ENCODE results near the gene VAMP8.
"Not testable (repeated sequence)": the region's sequence is repeated elsewhere in the genome, so short reads cannot be mapped to it uniquely, and the experiment has no call there.

VAMP8 gene

GRCh38 chr2:85538507-85539360, 38.7 kb upstream of the VAMP8 start, which contains the start of gene MAT2A:
Gene MAT2A (plus strand): TSS chr2:85539168. CDS start chr2:85539288, 120 bp downstream.
- no peaks in the 10 kb centered on the region for H3K27me3 ChIP-seq (ENCODE audit: control insufficient read depth in 5 of 5, insufficient read depth in 4 of 5, low read length in 5 of 5)
- H3K36me3 ChIP-seq (ENCODE audit: control insufficient read depth in 5 of 5, insufficient read depth in 5 of 5, low read length in 5 of 5), result peaks cover 22 to 30% (median 25%) of the 10 kb centered on the region in 5 donors
- peak within 1 kb of the TSS; percentile 99 for H3K27ac ChIP-seq (ENCODE audit: low read depth, low read length)
- peak within 1 kb of the TSS; percentile 78 to 97 (median 93) for H3K4me3 ChIP-seq (ENCODE audit: low read depth in 1 of 5, low read length in 5 of 5)
- H3K4me1 ChIP-seq (ENCODE audit: control insufficient read depth in 5 of 5, insufficient read depth in 5 of 5, low read length in 5 of 5), result peaks cover 3 to 48% (median 38%) of the 10 kb centered on the region in 5 donors
- H3K9me3 ChIP-seq (ENCODE audit: control insufficient read depth in 5 of 5, low read length in 5 of 5), result no peaks in the 10 kb centered on the region
- peak within 1 kb of the TSS; percentile 87 to 99 (median 96) for H3K9ac ChIP-seq (ENCODE audit: low read length in 5 of 5)

GRCh38 chr2:85539361-85540132, 37.8 kb upstream of the VAMP8 start:
- Histone ChIP-seq H3K36me3 (ENCODE audit: control insufficient read depth in 5 of 5, insufficient read depth in 5 of 5, low read length in 5 of 5) (peaks cover 27 to 38% (median 32%) of the 10 kb centered on the region in 5 donors), H3K9me3 (ENCODE audit: control insufficient read depth in 5 of 5, low read length in 5 of 5) (no peaks in the 10 kb centered on the region), H3K27ac (ENCODE audit: low read depth, low read length) (peak overlapping the region; percentile 99), H3K4me1 (ENCODE audit: control insufficient read depth in 5 of 5, insufficient read depth in 5 of 5, low read length in 5 of 5) (peaks cover 3 to 48% (median 38%) of the 10 kb centered on the region in 5 donors), H3K4me3 (ENCODE audit: low read depth in 1 of 5, low read length in 5 of 5) (peak overlapping the region; percentile 78 to 97 (median 87)), H3K27me3 (ENCODE audit: control insufficient read depth in 5 of 5, insufficient read depth in 4 of 5, low read length in 5 of 5) (no peaks in the 10 kb centered on the region), H3K9ac (ENCODE audit: low read length in 5 of 5) (peak overlapping the region; percentile 57 to 99 (median 93))

- Histone ChIP-seq H3K27me3 (ENCODE audit: control insufficient read depth in 5 of 5, insufficient read depth in 4 of 5, low read length in 5 of 5) (no peaks in the 10 kb centered on the region), H3K9ac (ENCODE audit: low read length in 5 of 5) (peak overlapping the region; percentile 32 to 99 (median 93)), H3K9me3 (ENCODE audit: control insufficient read depth in 5 of 5, low read length in 5 of 5) (no peaks in the 10 kb centered on the region), H3K27ac (ENCODE audit: low read depth, low read length) (peak overlapping the region; percentile 99), H3K36me3 (ENCODE audit: control insufficient read depth in 5 of 5, insufficient read depth in 5 of 5, low read length in 5 of 5) (peaks cover 31 to 44% (median 35%) of the 10 kb centered on the region in 5 donors), H3K4me3 (ENCODE audit: low read depth in 1 of 5, low read length in 5 of 5) (peak overlapping the region; percentile 78 to 97 (median 87)), H3K4me1 (ENCODE audit: control insufficient read depth in 5 of 5, insufficient read depth in 5 of 5, low read length in 5 of 5) (peaks cover 3 to 48% (median 38%) of the 10 kb centered on the region in 5 donors)
Observed at GRCh38 chr2:85540133-85540648, 37.2 kb upstream of the VAMP8 start.

GRCh38 chr2:85541262-85541661, 36.1 kb upstream of the VAMP8 start:
- H3K4me3 ChIP-seq (ENCODE audit: low read depth in 1 of 5, low read length in 5 of 5), result peak overlapping the region; percentile 78 to 97 (median 87)
- H3K9ac ChIP-seq (ENCODE audit: low read length in 5 of 5), result peak overlapping the region in 2 of 5 donors; percentile 18 to 96
- no peaks in the 10 kb centered on the region for H3K27me3 ChIP-seq (ENCODE audit: control insufficient read depth in 5 of 5, insufficient read depth in 4 of 5, low read length in 5 of 5)
- peaks cover 3 to 48% (median 38%) of the 10 kb centered on the region in 5 donors for H3K4me1 ChIP-seq (ENCODE audit: control insufficient read depth in 5 of 5, insufficient read depth in 5 of 5, low read length in 5 of 5)
- H3K36me3 ChIP-seq (ENCODE audit: control insufficient read depth in 5 of 5, insufficient read depth in 5 of 5, low read length in 5 of 5), result peaks cover 40 to 55% (median 42%) of the 10 kb centered on the region in 5 donors
- H3K27ac ChIP-seq (ENCODE audit: low read depth, low read length), result peak overlapping the region; percentile 99
- no peaks in the 10 kb centered on the region for H3K9me3 ChIP-seq (ENCODE audit: control insufficient read depth in 5 of 5, low read length in 5 of 5)

GRCh38 chr2:85541753-85542457, 35.5 kb upstream of the VAMP8 start:
- Histone ChIP-seq H3K9ac (ENCODE audit: low read length in 5 of 5) (no peak overlapping the region), H3K27me3 (ENCODE audit: control insufficient read depth in 5 of 5, insufficient read depth in 4 of 5, low read length in 5 of 5) (no peaks in the 10 kb centered on the region), H3K36me3 (ENCODE audit: control insufficient read depth in 5 of 5, insufficient read depth in 5 of 5, low read length in 5 of 5) (peaks cover 40 to 61% (median 44%) of the 10 kb centered on the region in 5 donors), H3K9me3 (ENCODE audit: control insufficient read depth in 5 of 5, low read length in 5 of 5) (no peaks in the 10 kb centered on the region), H3K4me3 (ENCODE audit: low read depth in 1 of 5, low read length in 5 of 5) (peak overlapping the region in 4 of 5 donors; percentile 3 to 97 (median 86)), H3K4me1 (ENCODE audit: control insufficient read depth in 5 of 5, insufficient read depth in 5 of 5, low read length in 5 of 5) (peaks cover 3 to 47% (median 37%) of the 10 kb centered on the region in 5 donors), H3K27ac (ENCODE audit: low read depth, low read length) (peak overlapping the region; percentile 99)

GRCh38 chr2:85542777-85543176, 34.6 kb upstream of the VAMP8 start:
- H3K4me1 ChIP-seq (ENCODE audit: control insufficient read depth in 5 of 5, insufficient read depth in 5 of 5, low read length in 5 of 5), result peaks cover 0 to 39% (median 28%) of the 10 kb centered on the region in 5 donors
- H3K27me3 ChIP-seq (ENCODE audit: control insufficient read depth in 5 of 5, insufficient read depth in 4 of 5, low read length in 5 of 5), result no peaks in the 10 kb centered on the region
- H3K9me3 ChIP-seq (ENCODE audit: control insufficient read depth in 5 of 5, low read length in 5 of 5), result no peaks in the 10 kb centered on the region
- no peak overlapping the region for H3K9ac ChIP-seq (ENCODE audit: low read length in 5 of 5)
- H3K36me3 ChIP-seq (ENCODE audit: control insufficient read depth in 5 of 5, insufficient read depth in 5 of 5, low read length in 5 of 5), result peaks cover 40 to 69% (median 44%) of the 10 kb centered on the region in 5 donors
- peak overlapping the region; percentile 21 for H3K27ac ChIP-seq (ENCODE audit: low read depth, low read length)
- no peak overlapping the region for H3K4me3 ChIP-seq (ENCODE audit: low read depth in 1 of 5, low read length in 5 of 5)

GRCh38 chr2:85544254-85544691, 33.1 kb upstream of the VAMP8 start:
- not testable (repeated sequence) for H3K9ac ChIP-seq (ENCODE audit: low read length in 5 of 5); H3K27ac ChIP-seq (ENCODE audit: low read depth, low read length); H3K27me3 ChIP-seq (ENCODE audit: control insufficient read depth in 5 of 5, insufficient read depth in 4 of 5, low read length in 5 of 5); H3K9me3 ChIP-seq (ENCODE audit: control insufficient read depth in 5 of 5, low read length in 5 of 5); H3K4me3 ChIP-seq (ENCODE audit: low read depth in 1 of 5, low read length in 5 of 5)
- H3K36me3 ChIP-seq (ENCODE audit: control insufficient read depth in 5 of 5, insufficient read depth in 5 of 5, low read length in 5 of 5), result peaks cover 43 to 81% (median 50%) of the 10 kb centered on the region in 5 donors
- H3K4me1 ChIP-seq (ENCODE audit: control insufficient read depth in 5 of 5, insufficient read depth in 5 of 5, low read length in 5 of 5), result peaks cover 0 to 34% (median 26%) of the 10 kb centered on the region in 5 donors

GRCh38 chr2:85544915-85545779, 32.2 kb upstream of the VAMP8 start:
- Histone ChIP-seq H3K4me1 (ENCODE audit: control insufficient read depth in 5 of 5, insufficient read depth in 5 of 5, low read length in 5 of 5) (peaks cover 0 to 28% (median 20%) of the 10 kb centered on the region in 5 donors), H3K36me3 (ENCODE audit: control insufficient read depth in 5 of 5, insufficient read depth in 5 of 5, low read length in 5 of 5) (peaks cover 45 to 89% (median 54%) of the 10 kb centered on the region in 5 donors)
- H3K9ac ChIP-seq (ENCODE audit: low read length in 5 of 5); H3K27ac ChIP-seq (ENCODE audit: low read depth, low read length); H3K9me3 ChIP-seq (ENCODE audit: control insufficient read depth in 5 of 5, low read length in 5 of 5); H3K4me3 ChIP-seq (ENCODE audit: low read depth in 1 of 5, low read length in 5 of 5); H3K27me3 ChIP-seq (ENCODE audit: control insufficient read depth in 5 of 5, insufficient read depth in 4 of 5, low read length in 5 of 5): not testable (repeated sequence)
